SU-DHL-6 (cell line): Measurements from ENCODE around the gene CYP8B1.

Experiments used
- CTCF ChIP-seq: fragments of 200-600 bp; sonication (generic); IDR thresholded peaks from one replicate; pipeline ENCODE4 v1.5.1; 2017; ENCODE audit warnings: antibody characterized with exemption, mild to moderate bottlenecking, low read length, moderate library complexity; ENCODE audit not compliant: insufficient read depth, poor library complexity, severe bottlenecking
- EZH2phosphoT487 ChIP-seq: fragments of 200-600 bp; sonication (generic), shearing (Covaris generic); conservative IDR thresholded peaks from 2 replicates; pipeline ENCODE4 v1.6.1; 2018; ENCODE audit warnings: mild to moderate bottlenecking, antibody characterized with exemption, low read length, moderate library complexity, mixed read lengths

- TF ChIP-seq CTCF, result no peak
- no peak for TF ChIP-seq EZH2phosphoT487
These were observed 19.9 kb downstream of the CYP8B1 start for GRCh38 chr3:42855547-42856380.
